Suprapubic skin (tissue), 3 donors: ENCODE results near the gene RBPMS2.

Source experiments
- EP300 ChIP-seq: sonication (generic); formaldehyde crosslinking; IDR thresholded peaks from one replicate; pipeline ENCODE4 v1.6.1; 2017; ENCODE audit warnings: antibody characterized with exemption
- POLR2A ChIP-seq, 2 donors: fragments of 450-650 bp; IDR thresholded peaks; one replicate each; pipeline ENCODE4 v1.6.1; 2017; ENCODE audit warnings: antibody characterized with exemption in 2 of 2, mild to moderate bottlenecking in 2 of 2, moderate library complexity in 2 of 2
- TF ChIP-seq, protein P1 (sequence below), 2 donors: fragments of 200-600 bp in 1 of 2; fragments of 450-650 bp in 1 of 2; sonication (generic) in 1 of 2; IDR thresholded peaks; one replicate each; pipeline ENCODE4 v1.5.1; 2016 to 2019; ENCODE audit warnings: antibody characterized with exemption in 2 of 2, mild to moderate bottlenecking in 1 of 2, moderate library complexity in 1 of 2

- TF ChIP-seq, protein P1, sequence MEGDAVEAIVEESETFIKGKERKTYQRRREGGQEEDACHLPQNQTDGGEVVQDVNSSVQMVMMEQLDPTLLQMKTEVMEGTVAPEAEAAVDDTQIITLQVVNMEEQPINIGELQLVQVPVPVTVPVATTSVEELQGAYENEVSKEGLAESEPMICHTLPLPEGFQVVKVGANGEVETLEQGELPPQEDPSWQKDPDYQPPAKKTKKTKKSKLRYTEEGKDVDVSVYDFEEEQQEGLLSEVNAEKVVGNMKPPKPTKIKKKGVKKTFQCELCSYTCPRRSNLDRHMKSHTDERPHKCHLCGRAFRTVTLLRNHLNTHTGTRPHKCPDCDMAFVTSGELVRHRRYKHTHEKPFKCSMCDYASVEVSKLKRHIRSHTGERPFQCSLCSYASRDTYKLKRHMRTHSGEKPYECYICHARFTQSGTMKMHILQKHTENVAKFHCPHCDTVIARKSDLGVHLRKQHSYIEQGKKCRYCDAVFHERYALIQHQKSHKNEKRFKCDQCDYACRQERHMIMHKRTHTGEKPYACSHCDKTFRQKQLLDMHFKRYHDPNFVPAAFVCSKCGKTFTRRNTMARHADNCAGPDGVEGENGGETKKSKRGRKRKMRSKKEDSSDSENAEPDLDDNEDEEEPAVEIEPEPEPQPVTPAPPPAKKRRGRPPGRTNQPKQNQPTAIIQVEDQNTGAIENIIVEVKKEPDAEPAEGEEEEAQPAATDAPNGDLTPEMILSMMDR (IDR thresholded peaks at IDR 0.05): no peak
- TF ChIP-seq POLR2A (IDR thresholded peaks at IDR 0.05) (no peak), EP300 (no peak)
Measured at GRCh38 chr15:64800476-64800875, 25.1 kb upstream of the RBPMS2 start.
